Measurements from ENCODE around the gene HPSE. TPM values are rescaled to one million over a fixed set of nuclear protein-coding genes. Genes with fewer than 3 reads are reported as not detected.
"Not testable (repeated sequence)": the region's sequence is repeated elsewhere in the genome, so short reads cannot be mapped to it uniquely, and the experiment has no call there.

The HPSE gene
- total RNA-seq, 1 donor from 2014 or later: 19.2 TPM

DNA sequence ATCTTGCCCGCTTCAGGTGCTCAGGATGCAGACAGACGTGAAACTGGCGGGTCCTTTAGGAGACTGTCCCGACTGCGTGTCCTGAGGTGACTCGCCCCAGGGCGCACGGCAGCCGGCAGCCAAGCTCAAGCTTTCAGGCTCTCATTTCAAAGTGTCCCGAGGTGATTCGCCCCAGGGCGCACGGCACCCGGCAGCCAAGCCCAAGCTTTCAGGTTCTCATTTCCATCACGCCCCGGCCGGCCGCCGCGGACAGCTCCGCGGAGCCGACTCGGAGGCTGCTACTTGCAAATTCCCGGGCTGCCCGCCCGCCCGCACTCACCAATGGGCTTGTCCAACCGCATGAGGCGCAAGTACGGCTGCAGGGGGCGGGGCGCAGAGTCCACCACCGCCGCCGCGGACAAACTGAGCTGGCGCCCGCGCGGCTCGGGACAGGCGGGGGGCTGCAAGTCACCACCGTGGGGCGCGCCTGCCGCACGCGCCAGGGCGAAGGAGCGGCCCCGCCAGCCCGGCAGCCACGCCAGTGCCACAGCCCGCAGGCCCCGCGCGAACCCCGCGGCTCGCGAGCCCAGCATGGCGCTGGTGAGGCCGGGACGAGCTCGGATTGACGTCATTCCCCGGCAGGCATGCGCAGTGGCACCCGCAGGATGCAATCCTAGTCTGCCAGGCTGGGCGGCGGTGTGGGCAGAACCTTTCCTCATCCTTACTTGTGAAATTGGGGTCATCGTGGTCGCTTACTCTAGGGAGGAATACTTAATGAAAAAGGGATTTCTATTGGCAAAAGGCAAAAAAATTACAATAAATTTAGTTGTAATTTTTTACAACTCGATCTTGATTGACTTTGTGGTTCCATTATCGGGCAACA, 50.2 kb downstream of the HPSE start, which contains the start of gene COQ2:
COQ2 (minus strand) TSS at position 606 of the 862 bp plus-strand sequence; CDS start at position 572, 34 bp downstream.
- intact Hi-C loops (cut with micrococcal nuclease): loop anchor here (1.0 to 5.0 kb wide), 18 partner anchors 49 to 910 kb away; partner anchors contain the start of genes ENOPH1, HELQ, HNRNPDL and HPSE

DNA sequence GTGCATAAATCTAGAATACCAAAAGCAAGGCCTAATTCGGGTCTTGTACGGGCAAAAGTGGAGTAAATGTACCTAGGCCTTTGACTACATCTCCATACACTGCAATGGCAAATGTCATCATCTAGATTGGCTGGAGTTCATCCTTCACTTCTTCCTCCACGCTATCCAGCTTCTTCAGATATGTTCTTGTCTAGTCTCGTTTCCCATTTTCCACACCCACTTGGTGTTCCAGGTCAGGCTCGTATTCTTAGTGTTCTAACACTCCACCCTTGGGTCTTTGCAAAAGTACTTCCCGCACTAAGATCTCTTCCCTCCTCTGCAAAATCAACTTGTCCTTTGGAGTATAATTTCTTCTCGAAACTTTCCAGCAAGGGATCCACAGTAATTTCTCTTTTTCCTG, 51.5 kb downstream of the HPSE start:
- intact Hi-C loops (cut with micrococcal nuclease): loop anchor here (5.0 kb wide), 1 partner anchor 561 kb away; no protein-coding TSS in a partner anchor

DNA sequence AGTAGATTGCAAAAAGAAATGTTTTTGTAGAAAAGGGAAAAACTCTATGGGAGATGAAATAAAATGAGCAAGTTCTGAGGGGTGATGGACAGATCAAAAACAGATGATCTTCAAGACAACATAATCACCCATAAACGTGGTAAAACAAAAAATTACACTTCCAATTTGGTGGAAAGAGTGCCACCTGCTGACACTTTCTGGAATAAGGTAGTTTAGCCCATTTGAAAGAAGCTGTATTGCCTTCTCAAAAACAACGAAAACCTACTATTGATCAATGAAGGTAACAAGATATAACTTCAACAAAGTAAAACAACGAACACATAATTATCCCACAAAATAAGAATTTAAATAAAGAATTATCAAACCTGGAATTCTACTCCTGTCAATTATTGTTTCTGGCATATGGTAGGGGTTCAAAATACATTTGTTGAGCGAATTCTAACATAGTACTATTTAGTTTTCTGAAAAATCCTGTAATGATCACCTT, 52.6 kb downstream of the HPSE start:
- intact Hi-C loops (cut with micrococcal nuclease): loop anchor here (1.0 to 5.0 kb wide), 6 partner anchors 22 to 560 kb away; partner anchors contain the start of gene COPS4

DNA sequence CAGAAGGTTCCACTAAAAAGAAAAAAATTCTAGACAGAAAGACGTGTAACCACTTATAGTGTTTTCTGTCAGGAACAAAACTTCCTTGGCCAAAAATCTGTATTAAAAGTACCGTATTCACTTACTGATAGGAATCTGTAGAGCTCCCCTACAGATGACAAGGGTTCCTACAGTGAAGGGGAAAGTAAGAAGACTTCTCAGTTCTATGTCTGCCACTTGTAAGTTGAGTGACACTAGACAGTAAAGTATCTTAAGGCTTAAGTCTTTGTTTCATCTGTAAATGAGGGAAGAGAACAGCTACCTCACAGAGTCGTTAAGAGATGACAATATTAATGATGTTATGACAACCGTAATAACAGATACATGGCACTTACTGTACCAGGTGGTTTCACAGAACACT, 53.3 kb downstream of the HPSE start:
- intact Hi-C loops (cut with micrococcal nuclease): loop anchor here (5.0 kb wide), 1 partner anchor 559 kb away; no protein-coding TSS in a partner anchor

DNA sequence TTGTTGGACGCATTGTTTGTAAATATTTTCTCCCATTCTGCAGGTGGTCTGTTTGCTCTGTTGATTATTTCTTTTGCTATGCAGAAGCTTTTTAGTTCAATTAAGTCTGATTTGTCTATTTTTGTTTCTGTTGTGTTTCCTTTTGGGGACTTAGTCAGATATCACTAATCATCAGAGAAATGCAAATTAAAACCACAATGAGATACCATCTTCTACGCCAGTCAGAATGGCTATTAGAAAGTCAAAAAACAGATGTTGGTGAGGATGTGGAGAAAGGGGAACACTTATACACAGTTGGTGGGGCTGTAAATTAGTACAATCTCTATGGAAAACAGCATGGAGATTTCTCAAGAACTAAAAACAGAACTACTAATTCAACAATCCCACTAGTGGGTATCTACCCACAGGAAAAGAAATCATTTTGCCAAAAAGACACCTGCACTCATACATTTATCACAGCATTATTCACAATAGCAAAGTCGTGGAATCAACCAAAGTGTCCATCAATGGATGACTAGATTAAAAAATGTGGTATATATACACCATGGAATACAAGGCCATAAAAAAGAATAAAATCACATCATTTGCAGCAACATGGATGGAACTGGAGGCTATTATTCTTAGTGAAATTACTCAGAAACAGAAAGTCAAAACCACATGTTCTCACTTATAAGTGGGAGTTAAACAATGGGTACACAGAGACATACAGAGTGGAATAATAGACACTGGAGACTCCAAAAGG, 58.2 kb downstream of the HPSE start:
- intact Hi-C loops (cut with micrococcal nuclease): no loop called here

DNA sequence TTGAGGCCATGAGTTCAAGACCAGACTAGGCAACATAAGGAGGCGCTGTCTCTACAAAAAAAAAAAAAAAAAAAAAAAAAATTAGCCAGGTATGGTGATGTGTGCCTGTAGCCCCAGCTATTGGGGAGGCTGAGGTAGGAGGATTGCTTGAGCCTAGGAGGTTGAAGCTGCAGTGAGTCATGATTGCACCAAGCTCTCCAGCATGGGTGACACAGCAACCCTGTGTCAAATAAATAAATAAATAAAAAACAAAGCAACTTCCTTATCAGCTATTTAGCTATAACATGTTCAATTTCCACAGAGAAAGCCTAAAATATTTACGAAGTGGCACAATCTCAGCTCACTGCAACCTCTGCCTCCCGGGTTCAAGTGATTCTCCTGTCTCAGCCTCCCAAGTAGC, 60.7 kb downstream of the HPSE start:
- intact Hi-C loops (cut with micrococcal nuclease): not testable (repeated sequence)

DNA sequence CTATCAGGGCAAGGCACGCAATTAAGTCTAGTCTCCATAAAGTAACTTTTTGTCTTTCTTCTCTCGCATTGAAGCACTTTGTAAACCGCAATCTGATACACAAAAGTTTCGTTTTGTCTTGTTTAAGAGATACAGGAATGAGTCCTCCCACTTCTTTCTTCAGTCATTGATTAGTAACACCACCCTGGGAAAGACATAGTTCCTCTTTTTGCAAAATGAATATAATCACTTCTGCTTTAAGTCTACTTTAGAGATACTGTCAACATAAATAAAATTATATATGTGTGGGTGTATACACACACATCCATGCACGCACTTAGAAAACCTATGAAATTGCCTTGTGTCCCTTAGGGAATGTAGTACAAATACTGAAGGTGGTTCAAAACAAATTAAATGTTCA, 61.7 kb downstream of the HPSE start:
- intact Hi-C loops (cut with micrococcal nuclease): no loop called here

DNA sequence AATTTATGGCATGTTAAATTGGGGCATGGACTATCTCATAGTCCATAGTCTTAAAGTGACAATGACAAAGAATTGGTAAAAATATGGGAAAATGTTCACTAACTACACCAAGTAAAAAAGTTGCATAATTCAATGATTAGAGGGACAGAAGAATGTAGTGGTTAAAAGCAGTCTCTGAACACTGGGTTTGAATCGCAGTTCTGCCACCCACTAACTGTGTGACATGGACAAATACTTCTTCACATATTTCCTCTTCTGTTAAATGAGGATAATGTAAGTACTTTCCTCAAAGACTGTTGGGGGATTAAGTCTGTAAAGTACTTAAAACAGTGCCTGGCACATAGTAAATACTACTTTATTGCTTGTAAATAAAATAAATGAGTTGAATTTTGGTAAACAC, 65.4 kb downstream of the HPSE start:
- intact Hi-C loops (cut with micrococcal nuclease): no loop called here

DNA sequence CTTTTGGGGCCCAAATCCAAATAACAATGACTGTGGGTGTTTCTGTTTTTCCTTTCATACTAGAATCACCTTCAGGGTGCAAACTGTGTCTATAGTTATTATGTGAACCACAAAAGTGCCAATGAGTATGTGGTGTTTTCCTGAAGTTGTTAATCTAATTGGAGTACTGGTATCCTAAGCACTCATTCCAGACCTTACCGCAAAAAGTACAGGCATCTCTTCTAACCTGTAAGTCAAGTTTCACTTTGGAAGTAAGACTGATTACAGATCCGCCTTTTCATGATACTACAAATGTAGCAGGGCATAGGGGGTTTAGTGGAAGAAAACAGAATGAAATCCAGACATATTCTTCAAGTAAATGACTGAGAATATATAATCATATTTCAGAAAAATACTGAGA, 66.2 kb downstream of the HPSE start:
- intact Hi-C loops (cut with micrococcal nuclease): no loop called here

DNA sequence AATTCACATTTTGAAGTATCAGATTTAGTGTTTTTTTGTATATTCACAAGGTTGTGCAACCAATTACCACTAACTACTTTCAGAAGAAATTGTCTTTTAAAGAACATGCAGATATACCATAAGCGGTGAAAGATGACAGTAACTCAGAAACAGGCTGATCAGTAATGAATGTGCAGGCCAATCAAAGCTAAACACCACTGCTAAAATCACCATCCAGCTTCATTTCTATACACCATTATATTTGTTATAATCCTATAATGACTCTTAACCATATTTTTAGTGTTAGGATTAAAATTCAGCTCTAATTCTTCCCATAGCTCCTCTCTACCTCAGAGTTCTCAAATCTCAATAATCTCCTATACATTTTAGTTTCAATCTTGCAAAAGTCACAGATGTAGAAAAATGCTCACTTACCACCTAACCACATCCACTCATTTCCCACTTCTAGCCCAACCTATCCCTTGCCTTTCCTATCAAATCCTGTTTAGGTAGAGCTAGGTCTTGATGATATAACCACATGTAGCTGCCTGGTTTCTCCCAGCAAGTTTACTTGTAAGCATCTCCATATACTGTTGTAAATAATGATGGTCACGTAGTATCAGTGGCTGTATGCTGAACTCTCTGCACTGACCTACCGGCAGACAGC, 66.7 kb downstream of the HPSE start:
- intact Hi-C loops (cut with micrococcal nuclease): no loop called here

DNA sequence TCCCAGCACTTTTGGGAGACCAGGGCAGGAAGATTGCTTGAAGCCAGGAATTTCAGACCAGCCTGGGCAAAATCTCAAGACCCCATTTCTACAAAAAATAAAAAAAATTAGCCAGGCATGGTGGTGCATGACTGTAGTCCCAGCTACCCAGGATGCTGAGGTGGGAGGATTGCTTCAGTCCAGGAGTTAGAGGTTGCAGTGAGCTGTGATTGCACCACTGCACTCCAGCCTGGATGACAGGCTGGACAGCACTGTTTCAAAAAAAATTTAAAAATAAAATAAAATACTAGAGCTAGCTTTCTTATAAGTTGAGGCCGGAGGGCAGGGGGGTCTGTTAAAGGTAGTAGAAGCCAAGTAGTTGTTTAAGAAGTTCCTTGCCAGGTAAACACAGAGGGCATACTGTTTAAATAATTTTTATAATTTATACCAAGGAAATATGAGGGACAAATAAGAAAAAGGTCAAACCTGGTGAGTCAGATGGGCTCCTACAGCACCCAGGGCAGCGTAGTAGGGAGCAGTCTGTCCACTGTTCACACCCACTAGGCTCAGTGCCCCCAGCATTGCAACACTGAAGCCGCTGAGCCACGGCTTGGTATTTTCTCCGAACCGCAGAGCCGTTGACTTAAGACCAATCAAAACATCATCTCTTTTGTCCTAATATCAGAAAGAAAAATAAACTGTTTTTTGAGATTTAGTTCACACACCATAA, 67.4 kb downstream of the HPSE start:
- intact Hi-C loops (cut with micrococcal nuclease): no loop called here

DNA sequence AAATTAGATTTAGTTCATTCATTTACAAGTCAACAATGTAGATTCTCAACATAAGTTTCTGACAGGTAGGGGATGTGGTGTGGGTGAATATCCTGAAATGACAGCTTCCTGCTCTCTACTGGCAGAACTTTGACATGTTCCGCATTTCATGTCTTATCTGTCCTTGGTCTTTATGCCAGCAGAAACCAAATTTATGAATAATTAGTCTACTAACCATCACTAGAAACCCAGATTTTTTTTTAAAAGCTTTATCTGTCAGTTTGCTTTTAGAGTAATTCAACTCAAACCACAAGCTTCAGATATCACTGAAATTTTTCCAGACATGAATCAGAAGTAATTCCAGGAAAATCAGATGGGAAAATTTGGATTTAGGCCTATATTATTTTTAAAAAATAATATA, 68.0 kb downstream of the HPSE start:
- intact Hi-C loops (cut with micrococcal nuclease): loop anchor here (1.0 kb wide), 1 partner anchor 192 kb away; no protein-coding TSS in a partner anchor

DNA sequence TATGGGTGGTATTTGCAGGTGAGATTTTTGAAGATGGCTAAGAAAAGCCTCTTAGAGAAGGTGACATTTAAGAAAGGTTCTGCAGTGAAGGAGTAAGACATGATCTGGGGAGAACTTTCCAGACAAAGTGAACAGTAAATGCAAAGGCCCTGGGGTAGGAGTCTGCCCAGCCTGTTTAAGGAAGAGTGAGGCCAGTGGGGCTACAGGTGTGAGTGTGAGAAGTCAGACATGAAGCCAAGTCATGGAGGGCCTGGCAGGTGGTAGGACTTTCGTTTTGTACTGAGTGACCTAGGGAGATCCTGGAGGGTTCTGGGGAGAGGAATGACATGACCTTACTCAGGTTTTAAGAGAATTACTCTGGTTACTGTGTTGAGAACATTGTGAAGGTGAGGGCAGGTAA, 71.5 kb downstream of the HPSE start:
- intact Hi-C loops (cut with micrococcal nuclease): no loop called here

DNA sequence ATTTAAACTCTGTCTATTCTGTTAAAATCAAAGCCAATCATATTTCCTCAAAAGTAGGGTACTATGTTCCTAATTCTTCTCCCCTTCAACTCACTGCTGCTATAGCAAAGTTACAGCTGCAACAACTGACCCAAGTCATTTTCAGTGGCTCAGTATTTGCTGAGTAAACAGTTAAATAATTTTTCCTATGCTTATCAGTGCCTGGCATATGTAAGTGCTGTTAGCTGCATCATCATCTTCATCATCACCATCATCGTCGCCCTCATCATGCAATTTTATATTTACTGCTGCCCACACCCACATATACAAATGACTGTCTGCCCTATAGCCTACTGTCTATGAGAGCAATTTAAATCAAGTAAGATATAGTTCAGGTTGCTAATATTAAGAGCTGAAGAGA, 72.0 kb downstream of the HPSE start:
- intact Hi-C loops (cut with micrococcal nuclease): no loop called here

DNA sequence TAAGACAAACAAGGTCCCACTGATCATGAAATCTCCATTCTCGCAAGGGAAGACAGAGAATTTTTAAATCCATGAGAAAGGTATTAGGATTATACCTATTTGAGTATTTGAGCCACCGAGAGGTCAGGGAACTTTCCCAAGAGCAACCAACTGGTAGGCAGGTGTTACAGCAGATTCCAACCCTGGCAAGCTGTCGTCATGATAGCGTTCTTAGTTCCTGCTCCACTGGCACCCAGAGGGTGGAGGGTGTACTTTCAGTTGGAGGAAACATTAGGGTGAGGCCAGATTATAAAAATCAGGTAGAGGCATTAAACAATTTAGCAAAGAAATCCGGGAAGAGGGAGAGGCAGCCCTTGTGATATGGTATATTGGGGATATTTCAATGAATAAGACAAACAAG, 73.3 kb downstream of the HPSE start:
- intact Hi-C loops (cut with micrococcal nuclease): loop anchor here (2.0 kb wide), 1 partner anchor 799 kb away; no protein-coding TSS in a partner anchor

DNA sequence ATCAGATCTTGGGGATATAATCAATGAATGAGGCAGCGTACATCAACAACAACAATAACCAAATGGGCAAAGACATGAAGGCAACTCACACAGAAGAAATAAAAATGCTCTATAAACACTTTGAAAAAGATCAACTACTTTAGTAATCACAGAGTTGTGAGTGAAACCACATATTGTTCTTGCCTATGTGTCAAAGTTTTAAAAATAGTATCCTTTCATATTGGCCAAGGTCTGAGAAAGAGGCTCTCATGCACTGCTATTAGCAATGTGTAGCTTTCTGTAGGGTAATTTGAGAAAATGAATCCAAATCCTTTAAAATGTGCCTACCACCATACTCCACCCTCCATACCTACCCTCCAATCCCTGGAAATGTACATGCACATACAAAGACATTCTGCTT, 75.1 kb downstream of the HPSE start:
- intact Hi-C loops (cut with micrococcal nuclease): no loop called here

DNA sequence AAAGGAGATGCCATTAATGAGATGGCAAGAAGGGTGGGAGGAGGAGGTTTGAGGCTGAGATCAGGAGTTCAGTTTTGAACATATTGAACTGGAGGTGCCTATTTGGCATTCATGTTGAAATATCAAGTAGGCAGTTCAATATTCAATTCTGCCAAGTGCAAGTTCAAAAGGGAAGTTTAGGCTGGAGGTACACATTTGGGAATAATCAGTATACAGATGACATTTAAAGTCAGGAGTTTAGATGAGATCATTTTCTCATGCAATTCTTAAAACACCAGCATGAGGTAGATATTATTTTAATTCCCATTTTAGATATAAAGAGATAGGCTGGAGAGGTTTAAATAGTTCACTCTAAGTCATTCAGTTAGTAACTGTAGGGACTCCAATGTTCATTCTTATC, 76.2 kb downstream of the HPSE start:
- intact Hi-C loops (cut with micrococcal nuclease): no loop called here

DNA sequence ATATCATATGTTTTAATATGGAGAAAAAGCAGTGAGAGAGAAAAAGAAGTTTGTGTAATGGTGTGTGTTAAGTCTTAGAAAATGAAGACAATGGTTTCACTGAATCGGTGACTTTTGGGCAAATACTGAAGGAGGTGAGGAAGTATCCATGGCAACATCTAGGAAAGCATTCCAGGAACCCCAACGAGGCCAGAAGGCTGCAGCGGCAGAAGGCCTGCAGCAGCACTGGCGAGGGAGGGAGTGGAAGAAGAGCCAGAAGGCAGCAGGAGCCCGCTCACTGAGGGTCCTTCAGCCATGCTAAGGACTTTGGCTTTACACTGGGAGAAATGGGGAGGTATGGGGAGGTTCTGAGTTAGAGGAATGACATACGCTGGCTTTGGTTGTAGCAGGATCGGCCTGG, 76.8 kb downstream of the HPSE start:
- intact Hi-C loops (cut with micrococcal nuclease): no loop called here

DNA sequence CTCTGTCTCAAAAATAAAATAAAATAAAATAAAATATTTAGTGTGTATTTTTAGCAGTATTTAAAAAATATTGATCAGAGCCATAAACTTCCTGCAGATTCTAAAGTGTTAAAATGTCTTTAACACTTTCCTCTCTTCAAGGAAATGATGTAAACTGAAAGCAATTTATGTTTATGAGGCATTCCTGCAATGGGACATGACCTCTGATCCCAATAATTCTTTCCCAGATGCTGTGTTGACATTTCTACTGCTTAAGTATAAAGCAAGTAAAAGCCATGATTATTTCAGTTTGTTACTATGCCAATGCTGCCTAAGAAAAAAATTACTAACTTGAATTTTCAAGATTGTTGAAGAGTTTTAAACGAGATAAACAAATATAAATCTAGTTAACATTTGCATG, 79.1 kb downstream of the HPSE start:
- intact Hi-C loops (cut with micrococcal nuclease): no loop called here

DNA sequence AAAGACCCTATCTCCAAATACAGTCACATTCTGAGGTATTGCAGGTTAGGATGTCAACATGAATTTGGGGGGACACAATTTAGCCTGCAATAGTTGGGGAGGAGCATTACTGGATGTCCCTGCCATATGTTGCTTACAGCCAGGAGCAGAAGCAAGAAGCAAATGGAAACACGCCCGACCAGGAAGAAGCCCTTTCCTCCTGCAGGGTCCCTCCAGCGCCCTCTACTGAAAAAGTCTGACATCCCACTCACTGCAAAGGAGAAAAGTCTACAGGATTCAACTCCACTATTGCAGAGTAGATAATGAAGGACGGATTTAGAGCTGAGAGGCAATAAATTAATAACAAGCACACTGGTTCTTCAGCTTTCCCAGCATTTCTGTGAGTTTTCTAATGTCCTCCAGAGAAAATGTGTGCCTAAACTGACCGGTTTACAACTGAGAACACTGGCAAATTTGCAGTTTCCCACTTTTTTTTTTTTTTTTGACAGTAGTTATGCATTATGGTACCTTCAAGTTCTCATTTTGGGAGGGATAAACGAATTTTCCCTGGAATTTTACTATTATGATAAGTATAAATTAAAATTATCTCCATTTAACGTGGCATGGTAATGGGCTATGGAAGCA, 81.8 kb downstream of the HPSE start:
- intact Hi-C loops (cut with micrococcal nuclease): loop anchor here (1.0 to 2.0 kb wide), 7 partner anchors 18 to 218 kb away; partner anchors contain the start of genes COPS4 and PLAC8
